Thoracic aorta (tissue), 2 donors: ENCODE data around the gene PPP2R1A. TPM values are rescaled to one million over a fixed set of nuclear protein-coding genes. Genes with fewer than 3 reads are reported as not detected.
"Not testable (repeated sequence)": the region's sequence is repeated elsewhere in the genome, so short reads cannot be mapped to it uniquely, and the experiment has no call there.

Experiments
- ATAC-seq: fragments of 150-250 bp; one replicate; pipeline ENCODE4 v1.8.0; 2017; ENCODE audit warnings: low read depth; ENCODE audit not compliant: insufficient number of reproducible peaks, low FRiP score
- DNase-seq: peaks from one replicate; pipeline ENCODE4 v3.0.0-alpha.2; 2020; ENCODE audit warnings: low spot score
- H3K27ac ChIP-seq, 2 donors: fragments of 200-600 bp; sonication (generic); 1 replicate in 1 of 2; 2 replicates in 1 of 2; pipeline ENCODE4 v1.5.1; 2016; ENCODE audit warnings: mild to moderate bottlenecking in 2 of 2, moderate library complexity in 2 of 2
- H3K27me3 ChIP-seq: fragments of 200-600 bp; sonication (generic); replicated peaks from 2 replicates; pipeline ENCODE4 v1.6.0; 2016; ENCODE audit warnings: mild to moderate bottlenecking; ENCODE audit not compliant: insufficient read depth
- H3K36me3 ChIP-seq: fragments of 200-600 bp; sonication (generic); one replicate; pipeline ENCODE4 v1.5.1; 2016
- H3K4me1 ChIP-seq, 2 donors: fragments of 200-600 bp; sonication (generic); 1 replicate in 1 of 2; 2 replicates in 1 of 2; pipeline versions ENCODE4 v1.5.1 to v1.6.0; 2016; ENCODE audit warnings: low read depth in 2 of 2, mild to moderate bottlenecking in 1 of 2; ENCODE audit not compliant: control insufficient read depth in 1 of 2
- H3K4me3 ChIP-seq: fragments of 200-600 bp; sonication (generic); 2 replicates; pipeline ENCODE4 v1.5.1; 2016; ENCODE audit warnings: mild to moderate bottlenecking
- H3K9me3 ChIP-seq: fragments of 200-600 bp; sonication (generic); 2 replicates; pipeline ENCODE4 v1.5.1; 2016
- CTCF ChIP-seq: fragments of 200-600 bp; sonication (generic); IDR thresholded peaks from one replicate; pipeline ENCODE4 v1.5.1; 2019; ENCODE audit warnings: antibody characterized with exemption
- total RNA-seq, 2 donors: library from RNA; depleted of rRNA; stranded (reverse); fragments of >200 nt; gene quantifications; one replicate each; pipeline versions ENCODE4 v1.1.0 to v1.2.3, GENCODE V29; 2016

PPP2R1A gene
- total RNA-seq, 2 donors from 2014 or later: 153 to 252 TPM

- Histone ChIP-seq H3K27me3 (no peaks in the 10 kb centered on the region), H3K27ac (no peak overlapping the region), H3K4me3 (no peak overlapping the region), H3K9me3 (no peaks in the 10 kb centered on the region), H3K36me3 (no peaks in the 10 kb centered on the region), H3K4me1 (no peaks in the 10 kb centered on the region)
- no peak for ATAC-seq
- DNase-seq: no peak
- TF ChIP-seq CTCF: no peak
These were observed 54.2 kb downstream of the PPP2R1A start for GRCh38 chr19:52244021-52244420.

- H3K36me3 ChIP-seq: no peaks in the 10 kb centered on the region
- no peaks in the 10 kb centered on the region for H3K9me3 ChIP-seq
- no peaks in the 10 kb centered on the region for H3K27me3 ChIP-seq
- H3K27ac ChIP-seq: no peak overlapping the region
- DNase-seq: no peak
- peak; percentile 21 for TF ChIP-seq CTCF
- no peak overlapping the region for H3K4me3 ChIP-seq
- no peak for ATAC-seq
- H3K4me1 ChIP-seq: no peaks in the 10 kb centered on the region
These were observed 58.4 kb downstream of the PPP2R1A start for GRCh38 chr19:52248241-52248640.

GRCh38 chr19:52258426-52258825 is 68.6 kb downstream of the PPP2R1A start:
- Histone ChIP-seq H3K9me3 (no peaks in the 10 kb centered on the region), H3K4me1 (no peaks in the 10 kb centered on the region), H3K36me3 (no peaks in the 10 kb centered on the region), H3K27ac (no peak overlapping the region), H3K27me3 (no peaks in the 10 kb centered on the region), H3K4me3 (no peak overlapping the region)
- ATAC-seq (no peak), DNase-seq (no peak)
- no peak for TF ChIP-seq CTCF

- DNase-seq, H3K9me3 ChIP-seq, H3K27me3 ChIP-seq, H3K36me3 ChIP-seq, H3K4me3 ChIP-seq, H3K4me1 ChIP-seq, ATAC-seq, H3K27ac ChIP-seq: not testable (repeated sequence)
These were observed 75.7 kb downstream of the PPP2R1A start for GRCh38 chr19:52265556-52265955.

GRCh38 chr19:52269338-52270261 is 79.7 kb downstream of the PPP2R1A start, which contains the start of gene ZNF766:
ZNF766 (plus strand) TSS chr19:52269587; CDS start chr19:52269614, 27 bp downstream.
- H3K4me1 ChIP-seq: peaks cover 5 to 18% of the 10 kb centered on the region in 2 donors
- peak within 1 kb of the TSS; percentile 94 for H3K4me3 ChIP-seq
- no peaks in the 10 kb centered on the region for H3K27me3 ChIP-seq
- H3K9me3 ChIP-seq: no peaks in the 10 kb centered on the region
- no peak for TF ChIP-seq CTCF
- peak; percentile 89 for DNase-seq
- H3K27ac ChIP-seq: peak within 1 kb of the TSS; percentile 97 to 99
- ATAC-seq: peak; percentile 97
- H3K36me3 ChIP-seq: no peaks in the 10 kb centered on the region
